Sigmoid colon (tissue), 7 donors: ENCODE data around the gene HS1BP3. TPM values are rescaled to one million over a fixed set of nuclear protein-coding genes. Genes with fewer than 3 reads are reported as not detected.

ENCODE experiments used
- DNase-seq: peaks from one replicate; pipeline ENCODE4 v3.0.0-alpha.2; 2019
- H3K27ac ChIP-seq, 4 donors: fragments of 200-600 bp; sonication (generic); one replicate each; pipeline ENCODE4 v1.5.1; 2016 to 2019; ENCODE audit warnings: mild to moderate bottlenecking in 1 of 4
- H3K27me3 ChIP-seq, 3 donors: fragments of 200-600 bp; sonication (generic); one replicate each; pipeline ENCODE4 v1.5.1; 2019; ENCODE audit warnings: mild to moderate bottlenecking in 1 of 3
- H3K36me3 ChIP-seq, 4 donors: fragments of 200-600 bp; sonication (generic); one replicate each; pipeline ENCODE4 v1.5.1; 2016 to 2019
- H3K4me1 ChIP-seq, 4 donors: fragments of 200-600 bp; sonication (generic); one replicate each; pipeline ENCODE4 v1.5.1; 2017 to 2019
- H3K4me3 ChIP-seq, 4 donors: fragments of 200-600 bp; sonication (generic); one replicate each; pipeline ENCODE4 v1.5.1; 2017 to 2019; ENCODE audit warnings: mild to moderate bottlenecking in 2 of 4, moderate library complexity in 1 of 4
- H3K9me3 ChIP-seq, 4 donors: fragments of 200-600 bp in 3 of 4; sonication (generic) in 3 of 4; one replicate each; pipeline versions ENCODE4 v1.5.1 to v1.6.1; 2013 to 2019
- CTCF ChIP-seq, 4 experiments: fragments of 450-650 bp in 3 of 4; fragments of 200-600 bp in 1 of 4; IDR thresholded peaks; one replicate each; pipeline ENCODE4 v1.5.1; 2016 to 2019; ENCODE audit warnings: antibody characterized with exemption in 4 of 4, mild to moderate bottlenecking in 3 of 4, moderate library complexity in 2 of 4
- EP300 ChIP-seq, 4 donors: sonication (generic); formaldehyde crosslinking; IDR thresholded peaks; one replicate each; pipeline ENCODE4 v1.6.1; 2017; ENCODE audit warnings: antibody characterized with exemption in 4 of 4
- POLR2A ChIP-seq, 2 donors: fragments of 450-650 bp; IDR thresholded peaks; one replicate each; pipeline ENCODE4 v1.6.1; 2016; ENCODE audit warnings: antibody characterized with exemption in 2 of 2, mild to moderate bottlenecking in 2 of 2, moderate library complexity in 2 of 2
- POLR2AphosphoS5 ChIP-seq, 4 donors: sonication (generic); formaldehyde crosslinking; IDR thresholded peaks; one replicate each; pipeline ENCODE4 v1.6.1; 2017; ENCODE audit warnings: antibody characterized with exemption in 4 of 4
- WGBS, 2 donors: extraction: QIAGEN DNeasy Blood & Tissue Kit; methylation state at CpG; one replicate each; pipeline ENCODE4 v1.1.7; 2013; 5-methylcytosine and 5-hydroxymethylcytosine counted together
- intact Hi-C: fragments of 100-400 bp; cut with DNase I; formaldehyde crosslinking; loops from one replicate; pipeline ENCODE4 v1.15.1; 2023
- polyA plus RNA-seq, 3 donors: library from polyadenylated mRNA; stranded (reverse); fragments of 200-250 nt; gene quantifications; one replicate each; pipeline ENCODE4 v1.2.3, GENCODE V29; 2013
- total RNA-seq, 4 donors: library from RNA; depleted of rRNA; stranded (reverse); fragments of >200 nt; gene quantifications; one replicate each; pipeline ENCODE4 v1.1.0, GENCODE V29; 2016
- donor health status: healthy with polysubstance abuse.
- donor health status: Bipolar disorder and iron deficiency.
- donor health status: healthy.

Gene HS1BP3
- total and polyA plus RNA-seq, 7 donors: 25.2 to 54.6 (median 32.6) TPM

- intact Hi-C loops: loop anchor here (10.0 kb wide), 1 partner anchor 513 kb away; no protein-coding TSS in a partner anchor
- Histone ChIP-seq H3K27ac (peak overlapping the region; percentile 89 to 97 (median 92)), H3K4me3 (no peak overlapping the region), H3K27me3 (no peaks in the 10 kb centered on the region), H3K9me3 (no peaks in the 10 kb centered on the region), H3K4me1 (peaks cover 0 to 55% (median 44%) of the 10 kb centered on the region in 4 donors), H3K36me3 (peaks cover 0 to 37% (median 16%) of the 10 kb centered on the region in 4 donors)
- TF ChIP-seq POLR2A (IDR thresholded peaks at IDR 0.05) (no peak), CTCF (IDR thresholded peaks at IDR 0.05) (no peak), POLR2AphosphoS5 (IDR thresholded peaks at IDR 0.05) (no peak), EP300 (IDR thresholded peaks at IDR 0.05) (no peak)
- DNase-seq: no peak
- WGBS, 2 donors: 82 to 90% methylated on average over 8 of the region's 8 CpGs
Measured at GRCh38 chr2:20647738-20648137, 3.2 kb downstream of the HS1BP3 start.

DNA sequence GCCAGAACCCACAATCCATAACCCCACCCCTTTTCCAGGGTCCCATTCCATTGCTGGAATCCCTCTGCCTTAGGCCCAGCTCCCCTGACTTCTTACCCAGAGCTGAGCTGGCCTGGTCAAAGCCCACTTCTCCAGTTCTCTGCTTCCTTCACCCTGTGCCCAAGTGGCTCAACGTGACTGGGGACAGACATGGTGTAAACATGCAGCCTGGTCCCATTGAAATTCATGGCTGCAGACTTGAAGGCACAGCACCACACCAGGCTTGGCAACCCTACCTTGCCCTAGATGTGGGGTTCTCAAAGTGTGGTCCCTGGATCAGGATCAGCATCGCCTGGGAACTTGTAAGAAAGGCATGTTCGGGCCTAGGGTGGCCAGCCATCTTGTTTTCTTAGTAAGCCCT is 3.7 kb downstream of the HS1BP3 start:
- intact Hi-C loops: loop anchor here (10.0 kb wide), 1 partner anchor 512 kb away; no protein-coding TSS in a partner anchor
- Histone ChIP-seq H3K27ac (peak overlapping the region; percentile 89 to 97 (median 92)), H3K36me3 (peaks cover 0 to 40% (median 17%) of the 10 kb centered on the region in 4 donors), H3K4me1 (peaks cover 0 to 55% (median 49%) of the 10 kb centered on the region in 4 donors), H3K9me3 (no peaks in the 10 kb centered on the region), H3K4me3 (no peak overlapping the region), H3K27me3 (no peaks in the 10 kb centered on the region)
- WGBS, 2 donors: 93 to 96% methylated on average over 3 of the region's 3 CpGs
- no peak for DNase-seq
- TF ChIP-seq POLR2A (IDR thresholded peaks at IDR 0.05) (no peak), EP300 (IDR thresholded peaks at IDR 0.05) (no peak), CTCF (IDR thresholded peaks at IDR 0.05) (no peak), POLR2AphosphoS5 (IDR thresholded peaks at IDR 0.05) (no peak)

DNA sequence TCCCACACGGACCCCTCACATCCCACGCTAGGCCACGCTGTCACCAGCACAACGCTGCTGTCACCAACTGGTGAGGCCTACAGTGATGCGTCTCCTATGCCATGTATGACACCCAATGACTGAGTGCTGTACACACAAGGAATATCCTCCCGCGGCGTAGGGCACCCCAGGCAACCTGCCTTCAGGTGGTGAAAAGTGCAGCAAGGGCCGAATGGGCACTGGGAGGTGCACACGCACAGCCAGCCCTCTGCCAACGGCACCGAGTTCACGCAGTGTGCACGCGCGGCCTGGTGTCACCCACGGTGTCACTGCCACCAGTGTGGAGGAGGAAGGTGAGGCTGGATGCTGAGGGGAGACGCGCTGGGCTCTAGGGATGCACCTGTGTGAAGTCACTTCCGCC is 4.5 kb downstream of the HS1BP3 start:
- H3K27ac ChIP-seq: peak overlapping the region in 2 of 4 donors; percentile 89 to 94
- no peak overlapping the region for H3K4me3 ChIP-seq
- WGBS, 2 donors: 96 to 97% methylated on average over 20 of the region's 20 CpGs
- no peak for TF ChIP-seq EP300 (IDR thresholded peaks at IDR 0.05)
- intact Hi-C loops: loop anchor here (10.0 kb wide), 1 partner anchor 512 kb away; no protein-coding TSS in a partner anchor
- peaks cover 0 to 40% (median 17%) of the 10 kb centered on the region in 4 donors for H3K36me3 ChIP-seq
- DNase-seq: no peak
- H3K9me3 ChIP-seq: no peaks in the 10 kb centered on the region
- peaks cover 0 to 55% (median 50%) of the 10 kb centered on the region in 4 donors for H3K4me1 ChIP-seq
- no peaks in the 10 kb centered on the region for H3K27me3 ChIP-seq

- Histone ChIP-seq H3K36me3 (peaks cover 0 to 41% (median 18%) of the 10 kb centered on the region in 4 donors), H3K27ac (peak overlapping the region in 3 of 4 donors; percentile 24 to 97 (median 45)), H3K4me3 (no peak overlapping the region), H3K27me3 (no peaks in the 10 kb centered on the region), H3K9me3 (no peaks in the 10 kb centered on the region), H3K4me1 (peaks cover 0 to 61% (median 56%) of the 10 kb centered on the region in 4 donors)
- 92 to 93% methylated on average over 10 of the region's 10 CpGs for WGBS, 2 donors
- intact Hi-C loops: loop anchor here (10.0 kb wide), 1 partner anchor 511 kb away; no protein-coding TSS in a partner anchor
- DNase-seq: no peak
- TF ChIP-seq POLR2AphosphoS5 (IDR thresholded peaks at IDR 0.05) (no peak), POLR2A (IDR thresholded peaks at IDR 0.05) (no peak), CTCF (IDR thresholded peaks at IDR 0.05) (no peak), EP300 (IDR thresholded peaks at IDR 0.05) (no peak)
Measured at GRCh38 chr2:20645761-20646160, 5.1 kb downstream of the HS1BP3 start.

GRCh38 chr2:20645301-20645701 is 5.6 kb downstream of the HS1BP3 start:
- Histone ChIP-seq H3K27me3 (no peaks in the 10 kb centered on the region), H3K36me3 (peaks cover 0 to 46% (median 20%) of the 10 kb centered on the region in 4 donors), H3K4me1 (peaks cover 0 to 63% (median 58%) of the 10 kb centered on the region in 4 donors), H3K9me3 (no peaks in the 10 kb centered on the region), H3K27ac (peak overlapping the region; percentile 20 to 97 (median 34)), H3K4me3 (no peak overlapping the region)
- intact Hi-C loops: loop anchor here (10.0 kb wide), 1 partner anchor 510 kb away; no protein-coding TSS in a partner anchor
- WGBS, 2 donors: 94% methylated on average over 14 of the region's 14 CpGs
- TF ChIP-seq POLR2A (IDR thresholded peaks at IDR 0.05) (no peak), EP300 (IDR thresholded peaks at IDR 0.05) (no peak), CTCF (IDR thresholded peaks at IDR 0.05) (no peak), POLR2AphosphoS5 (IDR thresholded peaks at IDR 0.05) (no peak)
- DNase-seq: no peak
